HEK293 (cell line): ENCODE results near the gene ZSWIM6.

Source experiments
- TCF7L2 ChIP-seq: IDR thresholded peaks from 2 replicates; pipeline ENCODE4 v1.6.1; 2011; ENCODE audit warnings: low read depth, mild to moderate bottlenecking, inconsistent platforms, low read length, moderate library complexity, borderline replicate concordance
- YY1 ChIP-seq: fragments of 450-650 bp; formaldehyde crosslinking; IDR thresholded peaks from 2 replicates; pipeline ENCODE4 v1.5.1; 2018; ENCODE audit warnings: missing biosample characterization, missing genetic modification characterization
- ZNF214 ChIP-seq: fragments of 450-650 bp; formaldehyde crosslinking; IDR thresholded peaks from 2 replicates; pipeline ENCODE4 v1.5.1; 2017; ENCODE audit warnings: missing biosample characterization, mild to moderate bottlenecking, missing genetic modification characterization, borderline replicate concordance
- ZNF274 ChIP-seq, 2 experiments: fragments of 200-500 bp in 1 of 2; fragments of 450-650 bp in 1 of 2; sonication (Bioruptor generic) in 1 of 2; formaldehyde crosslinking in 1 of 2; IDR thresholded peaks; 2 replicates each; pipeline versions ENCODE4 v1.5.1 to v1.6.1; 2014 to 2016; ENCODE audit warnings: borderline replicate concordance in 1 of 2, inconsistent platforms in 1 of 2, low read length in 1 of 2, missing biosample characterization in 1 of 2, missing genetic modification characterization in 1 of 2
- ZNF335 ChIP-seq: fragments of 450-650 bp; formaldehyde crosslinking; conservative IDR thresholded peaks from 2 replicates; pipeline ENCODE4 v1.5.1; 2016; ENCODE audit warnings: missing biosample characterization, missing genetic modification characterization
- ZNF366 ChIP-seq: fragments of 450-650 bp; formaldehyde crosslinking; conservative IDR thresholded peaks from 2 replicates; pipeline ENCODE4 v1.5.1; 2016; ENCODE audit warnings: missing biosample characterization, missing genetic modification characterization
- ZNF548 ChIP-seq: fragments of 450-650 bp; formaldehyde crosslinking; IDR thresholded peaks from 2 replicates; pipeline ENCODE4 v1.5.1; 2016; ENCODE audit warnings: missing biosample characterization, missing genetic modification characterization
- ZNF558 ChIP-seq: fragments of 450-650 bp; formaldehyde crosslinking; IDR thresholded peaks from 2 replicates; pipeline ENCODE4 v1.5.1; 2016; ENCODE audit warnings: missing biosample characterization, missing genetic modification characterization
- TF ChIP-seq, protein P1 (sequence below): fragments of 450-650 bp; formaldehyde crosslinking; IDR thresholded peaks from 2 replicates; pipeline ENCODE4 v1.5.1; 2016; ENCODE audit warnings: missing biosample characterization, missing genetic modification characterization
- TF ChIP-seq, protein P2 (sequence below): fragments of 450-650 bp; IDR thresholded peaks from 2 replicates; pipeline ENCODE4 v1.5.1; 2018; ENCODE audit warnings: missing biosample characterization, mild to moderate bottlenecking, missing genetic modification characterization
- TF ChIP-seq, protein P3 (sequence below): fragments of 450-650 bp; formaldehyde crosslinking; IDR thresholded peaks from 2 replicates; pipeline ENCODE4 v1.5.1; 2016; ENCODE audit warnings: missing biosample characterization, missing genetic modification characterization, low read depth
- TF ChIP-seq, protein P4 (sequence below): fragments of 450-650 bp; formaldehyde crosslinking; IDR thresholded peaks from 2 replicates; pipeline ENCODE4 v1.5.1; 2017; ENCODE audit warnings: missing biosample characterization, missing genetic modification characterization
- TF ChIP-seq, protein P5 (sequence below): fragments of 450-650 bp; formaldehyde crosslinking; optimal IDR thresholded peaks from 2 replicates; pipeline ENCODE3; 2016; ENCODE audit warnings: missing biosample characterization, mild to moderate bottlenecking, missing genetic modification characterization
- TF ChIP-seq, protein P6 (sequence below): fragments of 450-650 bp; formaldehyde crosslinking; IDR thresholded peaks from 2 replicates; pipeline ENCODE4 v1.5.1; 2016; ENCODE audit warnings: missing biosample characterization, missing genetic modification characterization, borderline replicate concordance

DNA sequence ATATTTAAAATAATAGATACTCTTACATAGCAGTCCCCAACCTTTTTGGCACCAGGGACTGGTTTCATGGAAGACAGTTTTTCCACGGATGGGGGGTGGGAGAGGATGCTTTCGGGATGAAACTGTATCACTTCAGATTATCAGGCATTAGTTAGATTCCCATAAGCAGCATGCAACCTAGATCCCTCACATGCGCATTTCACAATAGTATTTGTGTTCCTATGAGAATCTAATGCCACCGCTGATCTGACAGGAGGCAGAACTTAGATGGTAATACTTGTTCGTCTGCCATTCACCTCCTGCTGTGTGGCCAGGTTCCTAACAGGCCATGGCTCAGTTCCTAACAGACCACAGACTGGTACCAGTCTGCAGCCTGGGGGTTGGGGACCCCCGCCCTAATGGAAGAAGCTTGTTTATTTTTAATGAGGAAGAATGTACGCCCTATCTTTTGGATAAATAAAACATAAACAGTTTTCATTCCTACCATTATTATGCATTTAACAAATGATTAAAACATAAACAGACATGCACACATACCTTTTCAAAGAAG lies 187.7 kb downstream of the ZSWIM6 start:
- TF ChIP-seq TCF7L2: no peak
- TF ChIP-seq, protein P1, sequence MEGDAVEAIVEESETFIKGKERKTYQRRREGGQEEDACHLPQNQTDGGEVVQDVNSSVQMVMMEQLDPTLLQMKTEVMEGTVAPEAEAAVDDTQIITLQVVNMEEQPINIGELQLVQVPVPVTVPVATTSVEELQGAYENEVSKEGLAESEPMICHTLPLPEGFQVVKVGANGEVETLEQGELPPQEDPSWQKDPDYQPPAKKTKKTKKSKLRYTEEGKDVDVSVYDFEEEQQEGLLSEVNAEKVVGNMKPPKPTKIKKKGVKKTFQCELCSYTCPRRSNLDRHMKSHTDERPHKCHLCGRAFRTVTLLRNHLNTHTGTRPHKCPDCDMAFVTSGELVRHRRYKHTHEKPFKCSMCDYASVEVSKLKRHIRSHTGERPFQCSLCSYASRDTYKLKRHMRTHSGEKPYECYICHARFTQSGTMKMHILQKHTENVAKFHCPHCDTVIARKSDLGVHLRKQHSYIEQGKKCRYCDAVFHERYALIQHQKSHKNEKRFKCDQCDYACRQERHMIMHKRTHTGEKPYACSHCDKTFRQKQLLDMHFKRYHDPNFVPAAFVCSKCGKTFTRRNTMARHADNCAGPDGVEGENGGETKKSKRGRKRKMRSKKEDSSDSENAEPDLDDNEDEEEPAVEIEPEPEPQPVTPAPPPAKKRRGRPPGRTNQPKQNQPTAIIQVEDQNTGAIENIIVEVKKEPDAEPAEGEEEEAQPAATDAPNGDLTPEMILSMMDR (tag by site-specific recombination): no peak
- TF ChIP-seq ZNF366 (tag by site-specific recombination): no peak
- TF ChIP-seq, protein P2, sequence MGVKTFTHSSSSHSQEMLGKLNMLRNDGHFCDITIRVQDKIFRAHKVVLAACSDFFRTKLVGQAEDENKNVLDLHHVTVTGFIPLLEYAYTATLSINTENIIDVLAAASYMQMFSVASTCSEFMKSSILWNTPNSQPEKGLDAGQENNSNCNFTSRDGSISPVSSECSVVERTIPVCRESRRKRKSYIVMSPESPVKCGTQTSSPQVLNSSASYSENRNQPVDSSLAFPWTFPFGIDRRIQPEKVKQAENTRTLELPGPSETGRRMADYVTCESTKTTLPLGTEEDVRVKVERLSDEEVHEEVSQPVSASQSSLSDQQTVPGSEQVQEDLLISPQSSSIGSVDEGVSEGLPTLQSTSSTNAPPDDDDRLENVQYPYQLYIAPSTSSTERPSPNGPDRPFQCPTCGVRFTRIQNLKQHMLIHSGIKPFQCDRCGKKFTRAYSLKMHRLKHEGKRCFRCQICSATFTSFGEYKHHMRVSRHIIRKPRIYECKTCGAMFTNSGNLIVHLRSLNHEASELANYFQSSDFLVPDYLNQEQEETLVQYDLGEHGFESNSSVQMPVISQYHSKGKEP (tag by site-specific recombination): no peak
- no peak for TF ChIP-seq ZNF274 (IDR thresholded peaks at IDR 0.05; ENCODE audit: low read length)
- TF ChIP-seq ZNF274 (tag by site-specific recombination; IDR thresholded peaks at IDR 0.05; ENCODE audit: borderline replicate concordance): no peak
- TF ChIP-seq ZNF558 (tag by site-specific recombination): no peak
- no peak for TF ChIP-seq ZNF335 (tag by site-specific recombination)
- TF ChIP-seq, protein P3, sequence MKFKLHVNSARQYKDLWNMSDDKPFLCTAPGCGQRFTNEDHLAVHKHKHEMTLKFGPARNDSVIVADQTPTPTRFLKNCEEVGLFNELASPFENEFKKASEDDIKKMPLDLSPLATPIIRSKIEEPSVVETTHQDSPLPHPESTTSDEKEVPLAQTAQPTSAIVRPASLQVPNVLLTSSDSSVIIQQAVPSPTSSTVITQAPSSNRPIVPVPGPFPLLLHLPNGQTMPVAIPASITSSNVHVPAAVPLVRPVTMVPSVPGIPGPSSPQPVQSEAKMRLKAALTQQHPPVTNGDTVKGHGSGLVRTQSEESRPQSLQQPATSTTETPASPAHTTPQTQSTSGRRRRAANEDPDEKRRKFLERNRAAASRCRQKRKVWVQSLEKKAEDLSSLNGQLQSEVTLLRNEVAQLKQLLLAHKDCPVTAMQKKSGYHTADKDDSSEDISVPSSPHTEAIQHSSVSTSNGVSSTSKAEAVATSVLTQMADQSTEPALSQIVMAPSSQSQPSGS (tag by site-specific recombination): no peak
- TF ChIP-seq ZNF548 (tag by site-specific recombination): no peak
- TF ChIP-seq, protein P4, sequence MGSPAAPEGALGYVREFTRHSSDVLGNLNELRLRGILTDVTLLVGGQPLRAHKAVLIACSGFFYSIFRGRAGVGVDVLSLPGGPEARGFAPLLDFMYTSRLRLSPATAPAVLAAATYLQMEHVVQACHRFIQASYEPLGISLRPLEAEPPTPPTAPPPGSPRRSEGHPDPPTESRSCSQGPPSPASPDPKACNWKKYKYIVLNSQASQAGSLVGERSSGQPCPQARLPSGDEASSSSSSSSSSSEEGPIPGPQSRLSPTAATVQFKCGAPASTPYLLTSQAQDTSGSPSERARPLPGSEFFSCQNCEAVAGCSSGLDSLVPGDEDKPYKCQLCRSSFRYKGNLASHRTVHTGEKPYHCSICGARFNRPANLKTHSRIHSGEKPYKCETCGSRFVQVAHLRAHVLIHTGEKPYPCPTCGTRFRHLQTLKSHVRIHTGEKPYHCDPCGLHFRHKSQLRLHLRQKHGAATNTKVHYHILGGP (tag by site-specific recombination): no peak
- TF ChIP-seq, protein P5, sequence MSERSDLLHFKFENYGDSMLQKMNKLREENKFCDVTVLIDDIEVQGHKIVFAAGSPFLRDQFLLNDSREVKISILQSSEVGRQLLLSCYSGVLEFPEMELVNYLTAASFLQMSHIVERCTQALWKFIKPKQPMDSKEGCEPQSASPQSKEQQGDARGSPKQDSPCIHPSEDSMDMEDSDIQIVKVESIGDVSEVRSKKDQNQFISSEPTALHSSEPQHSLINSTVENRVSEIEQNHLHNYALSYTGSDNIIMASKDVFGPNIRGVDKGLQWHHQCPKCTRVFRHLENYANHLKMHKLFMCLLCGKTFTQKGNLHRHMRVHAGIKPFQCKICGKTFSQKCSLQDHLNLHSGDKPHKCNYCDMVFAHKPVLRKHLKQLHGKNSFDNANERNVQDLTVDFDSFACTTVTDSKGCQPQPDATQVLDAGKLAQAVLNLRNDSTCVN (tag by site-specific recombination): no peak
- TF ChIP-seq ZNF214 (tag by site-specific recombination): no peak
- no peak for TF ChIP-seq YY1 (tag by site-specific recombination)
- TF ChIP-seq, protein P6, sequence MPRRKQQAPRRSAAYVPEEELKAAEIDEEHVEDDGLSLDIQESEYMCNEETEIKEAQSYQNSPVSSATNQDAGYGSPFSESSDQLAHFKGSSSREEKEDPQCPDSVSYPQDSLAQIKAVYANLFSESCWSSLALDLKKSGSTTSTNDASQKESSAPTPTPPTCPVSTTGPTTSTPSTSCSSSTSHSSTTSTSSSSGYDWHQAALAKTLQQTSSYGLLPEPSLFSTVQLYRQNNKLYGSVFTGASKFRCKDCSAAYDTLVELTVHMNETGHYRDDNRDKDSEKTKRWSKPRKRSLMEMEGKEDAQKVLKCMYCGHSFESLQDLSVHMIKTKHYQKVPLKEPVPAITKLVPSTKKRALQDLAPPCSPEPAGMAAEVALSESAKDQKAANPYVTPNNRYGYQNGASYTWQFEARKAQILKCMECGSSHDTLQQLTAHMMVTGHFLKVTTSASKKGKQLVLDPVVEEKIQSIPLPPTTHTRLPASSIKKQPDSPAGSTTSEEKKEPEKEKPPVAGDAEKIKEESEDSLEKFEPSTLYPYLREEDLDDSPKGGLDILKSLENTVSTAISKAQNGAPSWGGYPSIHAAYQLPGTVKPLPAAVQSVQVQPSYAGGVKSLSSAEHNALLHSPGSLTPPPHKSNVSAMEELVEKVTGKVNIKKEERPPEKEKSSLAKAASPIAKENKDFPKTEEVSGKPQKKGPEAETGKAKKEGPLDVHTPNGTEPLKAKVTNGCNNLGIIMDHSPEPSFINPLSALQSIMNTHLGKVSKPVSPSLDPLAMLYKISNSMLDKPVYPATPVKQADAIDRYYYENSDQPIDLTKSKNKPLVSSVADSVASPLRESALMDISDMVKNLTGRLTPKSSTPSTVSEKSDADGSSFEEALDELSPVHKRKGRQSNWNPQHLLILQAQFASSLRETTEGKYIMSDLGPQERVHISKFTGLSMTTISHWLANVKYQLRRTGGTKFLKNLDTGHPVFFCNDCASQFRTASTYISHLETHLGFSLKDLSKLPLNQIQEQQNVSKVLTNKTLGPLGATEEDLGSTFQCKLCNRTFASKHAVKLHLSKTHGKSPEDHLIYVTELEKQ (tag by site-specific recombination): no peak
